ENCODE measurements around the gene PACRG. TPM values are rescaled to one million over a fixed set of nuclear protein-coding genes. Genes with fewer than 3 reads are reported as not detected.

The PACRG gene
- total and polyA plus RNA-seq, 2 of the 4 experiments (the other 2 are of a cell fraction) = not detected

- Histone ChIP-seq H2AFZ (replicated peaks; ENCODE audit: low read length, poor library complexity) (no peak overlapping the region), H2AK5ac (ENCODE audit: low read depth, low read length) (no peak overlapping the region)
- POLR2A ChIA-PET (ENCODE audit: unreplicated experiment) = no interaction called here
Measured at GRCh38 chr6:162900503-162900902, 172.7 kb downstream of the PACRG start.

More at GRCh38 chr6:162900503-162900902, 172.7 kb downstream of the PACRG start:
- H3K18ac ChIP-seq (ENCODE audit: low read depth, low read length) = no peak overlapping the region
- no peak overlapping the region for H3K23ac ChIP-seq (ENCODE audit: low read depth, low read length)
- TF ChIP-seq FOS (IDR thresholded peaks at IDR 0.05; ENCODE audit: low read depth, low read length) (no peak), NFE2L2 (IDR thresholded peaks at IDR 0.05; ENCODE audit: low read depth, low read length) (no peak), RCOR1 (IDR thresholded peaks at IDR 0.05; ENCODE audit: insufficient replicate concordance, low read length) (no peak), POLR2A (IDR thresholded peaks at IDR 0.05; ENCODE audit: low read depth, low read length) (no peak), MAZ (IDR thresholded peaks at IDR 0.05; ENCODE audit: borderline replicate concordance, low read depth, low read length) (no peak), RAD21 (IDR thresholded peaks at IDR 0.05; ENCODE audit: low read length) (no peak), CHD1 (IDR thresholded peaks at IDR 0.05; ENCODE audit: low read depth, low read length) (no peak), SMC3 (IDR thresholded peaks at IDR 0.05; ENCODE audit: low read depth, low read length) (no peak), MXI1 (IDR thresholded peaks at IDR 0.05; ENCODE audit: borderline replicate concordance, low read depth, low read length) (no peak), BHLHE40 (IDR thresholded peaks at IDR 0.05; ENCODE audit: low read depth, low read length) (no peak), MAFK (IDR thresholded peaks at IDR 0.05; ENCODE audit: low read depth, low read length) (no peak), USF2 (IDR thresholded peaks at IDR 0.05; ENCODE audit: low read depth, low read length) (no peak), CEBPB (IDR thresholded peaks at IDR 0.05; ENCODE audit: low read depth, low read length) (no peak), RFX5 (IDR thresholded peaks at IDR 0.05; ENCODE audit: low read depth, low read length) (no peak)
- TF ChIP-seq, protein P1, sequence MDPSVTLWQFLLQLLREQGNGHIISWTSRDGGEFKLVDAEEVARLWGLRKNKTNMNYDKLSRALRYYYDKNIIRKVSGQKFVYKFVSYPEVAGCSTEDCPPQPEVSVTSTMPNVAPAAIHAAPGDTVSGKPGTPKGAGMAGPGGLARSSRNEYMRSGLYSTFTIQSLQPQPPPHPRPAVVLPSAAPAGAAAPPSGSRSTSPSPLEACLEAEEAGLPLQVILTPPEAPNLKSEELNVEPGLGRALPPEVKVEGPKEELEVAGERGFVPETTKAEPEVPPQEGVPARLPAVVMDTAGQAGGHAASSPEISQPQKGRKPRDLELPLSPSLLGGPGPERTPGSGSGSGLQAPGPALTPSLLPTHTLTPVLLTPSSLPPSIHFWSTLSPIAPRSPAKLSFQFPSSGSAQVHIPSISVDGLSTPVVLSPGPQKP (IDR thresholded peaks at IDR 0.05; ENCODE audit: borderline replicate concordance, low read depth, low read length) = no peak
- TF ChIP-seq, protein P2, sequence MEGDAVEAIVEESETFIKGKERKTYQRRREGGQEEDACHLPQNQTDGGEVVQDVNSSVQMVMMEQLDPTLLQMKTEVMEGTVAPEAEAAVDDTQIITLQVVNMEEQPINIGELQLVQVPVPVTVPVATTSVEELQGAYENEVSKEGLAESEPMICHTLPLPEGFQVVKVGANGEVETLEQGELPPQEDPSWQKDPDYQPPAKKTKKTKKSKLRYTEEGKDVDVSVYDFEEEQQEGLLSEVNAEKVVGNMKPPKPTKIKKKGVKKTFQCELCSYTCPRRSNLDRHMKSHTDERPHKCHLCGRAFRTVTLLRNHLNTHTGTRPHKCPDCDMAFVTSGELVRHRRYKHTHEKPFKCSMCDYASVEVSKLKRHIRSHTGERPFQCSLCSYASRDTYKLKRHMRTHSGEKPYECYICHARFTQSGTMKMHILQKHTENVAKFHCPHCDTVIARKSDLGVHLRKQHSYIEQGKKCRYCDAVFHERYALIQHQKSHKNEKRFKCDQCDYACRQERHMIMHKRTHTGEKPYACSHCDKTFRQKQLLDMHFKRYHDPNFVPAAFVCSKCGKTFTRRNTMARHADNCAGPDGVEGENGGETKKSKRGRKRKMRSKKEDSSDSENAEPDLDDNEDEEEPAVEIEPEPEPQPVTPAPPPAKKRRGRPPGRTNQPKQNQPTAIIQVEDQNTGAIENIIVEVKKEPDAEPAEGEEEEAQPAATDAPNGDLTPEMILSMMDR (conservative IDR thresholded peaks at IDR 0.05; ENCODE audit: low read depth, low read length) = no peak
- no peak overlapping the region for H4K5ac ChIP-seq (ENCODE audit: low read depth, low read length)
- H3K4ac ChIP-seq (ENCODE audit: low read depth, low read length) = no peak overlapping the region
- DNase-seq (no peak), ATAC-seq (ENCODE audit: low read depth) (no peak)
- no TSS peak for BruUV-seq (replicated peaks)
- in situ Hi-C loops (cut with MboI; ENCODE audit: low sequenced_read_pairs) (no loop called here), intact Hi-C loops (cut with micrococcal nuclease) (no loop called here), dilution Hi-C loops (cut with HindIII; ENCODE audit: low sequenced_read_pairs, unreplicated experiment) (no loop called here)
- H2BK20ac ChIP-seq (ENCODE audit: low read depth, low read length) = no peak overlapping the region
- WGBS, 2 experiments (ENCODE audit: extremely low coverage in 2 of 2, insufficient read length in 1 of 2) = 80% methylated on average over 1 of the region's 10 CpGs; no CpG with 5 or more reads in 1 of the 2 experiments
- no peak overlapping the region for H2BK120ac ChIP-seq (ENCODE audit: low read depth, low read length)
- no peaks in the 10 kb centered on the region for H3K27me3 ChIP-seq (ENCODE audit: control insufficient read depth, insufficient read depth, low read length)
- no peaks in the 10 kb centered on the region for H3K36me3 ChIP-seq (ENCODE audit: control insufficient read depth, insufficient read depth, low read length)
- no peak overlapping the region for H3K56ac ChIP-seq (ENCODE audit: extremely low read depth, insufficient read depth, low read length)
- H3K4me3 ChIP-seq (ENCODE audit: insufficient read depth, low read depth, low read length) = no peak overlapping the region
- H3K9ac ChIP-seq (ENCODE audit: low read depth, low read length) = no peak overlapping the region
- H3K4me2 ChIP-seq (ENCODE audit: low read depth, low read length) = no peak overlapping the region
- H3K9me1 ChIP-seq (ENCODE audit: insufficient read depth, low read length) = no peaks in the 10 kb centered on the region
- H3K79me1 ChIP-seq (ENCODE audit: low read depth in 1 of 2, low read length in 2 of 2) = no peaks in the 10 kb centered on the region
- no peak overlapping the region for H3K27ac ChIP-seq (ENCODE audit: insufficient read depth, low read length)
- peaks cover 5% of the 10 kb centered on the region; the same call in 1 of the 2 replicates for H3K9me3 ChIP-seq (ENCODE audit: control insufficient read depth, insufficient read depth, low read length)
- H2AK9ac ChIP-seq (replicated peaks; ENCODE audit: low read depth, low read length, poor library complexity) = no peak overlapping the region
- no peak overlapping the region for H3K14ac ChIP-seq (replicated peaks; ENCODE audit: low read depth, low read length)
- no peak overlapping the region for H2BK5ac ChIP-seq (ENCODE audit: low read depth, low read length, poor library complexity, severe bottlenecking)
- CTCF ChIA-PET = no interaction called here
- H2BK15ac ChIP-seq (ENCODE audit: low read depth, low read length) = no peak overlapping the region
- H4K20me1 ChIP-seq (ENCODE audit: insufficient read depth, low read length) = no peaks in the 10 kb centered on the region
- H3K4me1 ChIP-seq (ENCODE audit: control insufficient read depth, insufficient read depth, low read length) = no peaks in the 10 kb centered on the region
- no peak overlapping the region for H4K91ac ChIP-seq (ENCODE audit: insufficient read depth, low read depth, low read length)
- H4K8ac ChIP-seq (ENCODE audit: low read depth in 2 of 2, low read length in 2 of 2) = no peak overlapping the region
